Kidney (tissue), 14 donors: ENCODE results near the gene SHE. TPM values are rescaled to one million over a fixed set of nuclear protein-coding genes. Genes with fewer than 3 reads are reported as not detected.
A peak's percentile ranks its signal among the peaks of the same experiment; 100 is the strongest.

Experiments used
- DNase-seq, 5 donors: peaks; one replicate each; pipeline ENCODE4 v3.0.0-alpha.2; 2013 to 2020
- FAIRE-seq: peaks from 2 replicates; lab custom pipeline; 2012; peaks lifted over from hg19 to GRCh38; lab: Jason Lieb, UNC
- H3K27ac ChIP-seq, 2 donors: one replicate each; pipeline ENCODE4 v1.7.0; 2013; ENCODE audit warnings: low read depth in 2 of 2, low read length in 2 of 2, inconsistent platforms in 1 of 2
- H3K27me3 ChIP-seq: one replicate; pipeline ENCODE4 v1.7.1; 2013; ENCODE audit warnings: low read length, inconsistent platforms; ENCODE audit not compliant: control insufficient read depth, insufficient read depth
- H3K36me3 ChIP-seq, 3 donors: one replicate each; pipeline versions ENCODE4 v1.7.0 to v1.7.1; 2013; ENCODE audit warnings: low read length in 3 of 3, control low read depth in 1 of 3, inconsistent platforms in 1 of 3; ENCODE audit not compliant: insufficient read depth in 3 of 3, control insufficient read depth in 2 of 3
- H3K4me1 ChIP-seq, 3 donors: one replicate each; pipeline versions ENCODE4 v1.7.0 to v1.7.1; 2013; ENCODE audit warnings: low read length in 3 of 3, inconsistent platforms in 1 of 3, low read depth in 1 of 3; ENCODE audit not compliant: control insufficient read depth in 2 of 3, insufficient read depth in 2 of 3
- H3K4me3 ChIP-seq, 3 donors: one replicate each; pipeline versions ENCODE4 v1.7.0 to v1.8.1; 2013; ENCODE audit warnings: low read length in 3 of 3, control low read depth in 1 of 3, inconsistent platforms in 1 of 3
- H3K9ac ChIP-seq, 3 donors: one replicate each; pipeline versions ENCODE4 v1.7.0 to v1.7.1; 2013; ENCODE audit warnings: low read length in 3 of 3, control low read depth in 1 of 3, inconsistent platforms in 1 of 3
- H3K9me3 ChIP-seq, 3 donors: one replicate each; pipeline versions ENCODE4 v1.7.0 to v1.7.1; 2013; ENCODE audit warnings: low read length in 3 of 3, control low read depth in 1 of 3, inconsistent platforms in 1 of 3; ENCODE audit not compliant: control insufficient read depth in 2 of 3, insufficient read depth in 1 of 3
- intact Hi-C: fragments of 100-400 bp; cut with DNase I; formaldehyde crosslinking; loops from one replicate; pipeline ENCODE4 v1.11.1; 2022
- polyA plus RNA-seq: library from polyadenylated mRNA; stranded (reverse); fragments of 350-450 nt; fragmentation: Illumina TruSeq; extraction: RNeasy Lipid Tissue Mini Kit (QIAGEN cat#74804); gene quantifications from one replicate; pipeline ENCODE4 v1.2.3, GENCODE V29; 2014; ENCODE audit warnings: low read depth, low replicate concordance; ENCODE audit not compliant: insufficient read depth
- total RNA-seq: library from RNA; stranded (reverse); fragmentation: NEBNext Ultra II Directional; extraction: Animal tissue kit (Norgen Biotek cat#: 25700); gene quantifications from one replicate; pipeline ENCODE4 v1.2.1, GENCODE V29; 2021
- TF ChIP-seq, protein P1 (sequence below): IDR thresholded peaks from 3 replicates; pipeline ENCODE4 v1.5.1; 2012; ENCODE audit warnings: mild to moderate bottlenecking, moderate library complexity, borderline replicate concordance; ENCODE audit not compliant: insufficient read depth; ENCODE audit errors: extremely low read depth
- donor health status: control.
- donor health status: control.
- donor health status: control.
- donor health status: control.
- donor health status: control.
- donor health status: DM: yes; HTN: yes; CAD: no.
- donor health status: Normal renal cell carcinoma (clear cell type).

SHE gene
- total and polyA plus RNA-seq, 2 donors from 2014 or later: 7.6 to 18.1 TPM

DNA sequence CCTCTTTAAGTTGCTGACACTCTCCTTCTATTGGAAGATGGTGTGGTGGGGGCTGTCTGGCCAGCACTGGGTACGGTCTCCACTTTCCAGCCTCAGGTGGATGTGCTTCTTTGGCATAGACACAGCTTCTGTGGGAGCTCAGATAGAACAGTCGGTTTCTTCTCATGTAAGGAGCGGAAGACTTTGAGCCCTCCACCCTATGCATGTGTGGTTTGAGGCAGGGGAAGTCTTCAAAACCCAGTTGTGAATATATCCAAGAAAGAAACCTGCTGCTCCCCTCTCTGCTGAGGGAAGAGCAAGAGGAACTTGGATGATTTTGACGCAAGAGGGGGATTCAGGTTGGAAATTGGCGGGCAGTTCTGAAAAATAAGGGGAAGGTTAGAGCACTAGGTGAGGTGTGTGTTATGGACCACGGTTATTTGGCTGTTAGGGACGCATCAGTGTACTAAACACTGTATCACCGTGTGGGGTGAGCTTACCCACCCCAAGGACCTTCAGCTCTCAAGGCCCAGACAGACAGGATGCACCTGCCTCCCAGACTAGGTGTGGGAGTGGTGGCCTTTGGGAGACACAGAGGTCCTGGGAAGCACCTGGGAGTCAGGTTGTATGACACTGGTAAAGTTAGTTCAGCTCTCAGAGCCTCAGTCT is 60.8 kb downstream of the SHE start:
- intact Hi-C loops: no loop called here
- Histone ChIP-seq H3K9me3 (no peaks in the 10 kb centered on the region), H3K9ac (no peak overlapping the region), H3K4me3 (no peak overlapping the region), H3K36me3 (peaks cover 0 to 12% (median 0%) of the 10 kb centered on the region in 3 donors), H3K27me3 (no peaks in the 10 kb centered on the region), H3K4me1 (peaks cover 0 to 13% (median 4%) of the 10 kb centered on the region in 3 donors), H3K27ac (peak overlapping the region in 1 of 2 donors; percentile 7)
- TF ChIP-seq, protein P1, sequence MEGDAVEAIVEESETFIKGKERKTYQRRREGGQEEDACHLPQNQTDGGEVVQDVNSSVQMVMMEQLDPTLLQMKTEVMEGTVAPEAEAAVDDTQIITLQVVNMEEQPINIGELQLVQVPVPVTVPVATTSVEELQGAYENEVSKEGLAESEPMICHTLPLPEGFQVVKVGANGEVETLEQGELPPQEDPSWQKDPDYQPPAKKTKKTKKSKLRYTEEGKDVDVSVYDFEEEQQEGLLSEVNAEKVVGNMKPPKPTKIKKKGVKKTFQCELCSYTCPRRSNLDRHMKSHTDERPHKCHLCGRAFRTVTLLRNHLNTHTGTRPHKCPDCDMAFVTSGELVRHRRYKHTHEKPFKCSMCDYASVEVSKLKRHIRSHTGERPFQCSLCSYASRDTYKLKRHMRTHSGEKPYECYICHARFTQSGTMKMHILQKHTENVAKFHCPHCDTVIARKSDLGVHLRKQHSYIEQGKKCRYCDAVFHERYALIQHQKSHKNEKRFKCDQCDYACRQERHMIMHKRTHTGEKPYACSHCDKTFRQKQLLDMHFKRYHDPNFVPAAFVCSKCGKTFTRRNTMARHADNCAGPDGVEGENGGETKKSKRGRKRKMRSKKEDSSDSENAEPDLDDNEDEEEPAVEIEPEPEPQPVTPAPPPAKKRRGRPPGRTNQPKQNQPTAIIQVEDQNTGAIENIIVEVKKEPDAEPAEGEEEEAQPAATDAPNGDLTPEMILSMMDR: no peak
- no peak for DNase-seq
- FAIRE-seq: no peak

DNA sequence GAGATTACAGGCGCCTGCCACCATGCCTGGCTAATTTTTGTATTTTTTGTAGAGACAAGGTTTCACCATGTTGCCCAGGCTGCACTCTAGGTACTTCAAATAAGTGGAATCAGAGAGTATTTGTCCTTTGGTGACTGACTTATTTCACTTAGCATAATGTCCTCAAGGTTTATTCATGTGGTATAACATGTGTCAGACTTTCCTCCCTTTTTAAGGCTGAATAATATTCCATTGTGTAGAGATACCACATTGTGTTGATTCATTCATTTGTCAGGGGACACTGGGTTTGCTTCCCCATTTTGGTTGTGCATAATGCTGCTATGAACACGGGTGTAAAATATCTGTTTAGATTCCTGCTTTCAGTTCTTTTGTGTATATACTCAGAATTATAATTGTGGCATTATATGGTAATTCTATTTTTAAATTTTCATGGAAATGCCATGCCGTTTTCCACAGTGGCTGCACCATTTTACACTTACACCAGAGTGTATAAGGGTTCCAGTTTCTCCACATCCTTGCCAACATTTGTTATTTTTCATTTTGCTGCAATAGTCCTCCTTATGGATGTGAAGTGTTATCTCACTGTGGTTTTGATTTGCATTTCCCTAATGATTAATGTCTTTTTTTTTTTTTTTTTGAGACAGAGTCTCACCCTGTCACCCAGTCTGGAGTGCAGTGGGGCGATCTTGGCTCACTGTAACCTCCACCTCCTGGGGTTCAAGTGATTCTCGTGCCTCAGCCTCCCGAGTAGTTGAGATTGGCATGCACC is 62.0 kb downstream of the SHE start:
- peaks cover 0 to 13% (median 4%) of the 10 kb centered on the region in 3 donors for H3K4me1 ChIP-seq
- FAIRE-seq (no peak), DNase-seq (no peak)
- no peak overlapping the region for H3K4me3 ChIP-seq
- TF ChIP-seq, protein P1: no peak
- H3K27me3 ChIP-seq: no peaks in the 10 kb centered on the region
- no peak overlapping the region for H3K9ac ChIP-seq
- H3K36me3 ChIP-seq: peaks cover 0 to 5% (median 0%) of the 10 kb centered on the region in 3 donors
- peak overlapping the region; percentile 65 to 67 for H3K27ac ChIP-seq
- no peaks in the 10 kb centered on the region for H3K9me3 ChIP-seq
- intact Hi-C loops: no loop called here

DNA sequence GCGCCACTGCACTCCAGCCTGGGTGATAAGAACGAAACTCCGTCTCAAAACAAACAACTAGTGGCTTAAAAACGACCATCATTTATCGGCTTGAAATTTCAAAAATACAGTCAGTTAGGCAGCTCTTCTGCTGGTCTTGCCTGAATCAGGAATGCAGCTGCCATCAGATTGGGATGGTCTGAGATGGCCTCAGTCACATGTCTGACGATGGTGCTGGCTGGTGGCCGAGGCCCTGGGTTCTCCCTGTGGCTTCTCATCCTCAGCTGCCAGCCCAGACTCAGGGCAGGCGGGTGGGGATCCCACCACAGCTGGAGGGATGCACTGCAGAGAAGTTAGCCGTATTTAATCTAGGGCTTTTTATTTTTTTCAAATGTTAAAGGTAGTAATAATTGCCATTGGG is 65.8 kb downstream of the SHE start:
- no peaks in the 10 kb centered on the region for H3K27me3 ChIP-seq
- FAIRE-seq: no peak
- H3K4me3 ChIP-seq: no peak overlapping the region
- H3K27ac ChIP-seq: no peak overlapping the region
- H3K36me3 ChIP-seq: peaks cover 0 to 5% (median 3%) of the 10 kb centered on the region in 3 donors
- peaks cover 0 to 13% (median 2%) of the 10 kb centered on the region in 3 donors for H3K4me1 ChIP-seq
- TF ChIP-seq, protein P1: no peak
- no peak for DNase-seq
- no peaks in the 10 kb centered on the region for H3K9me3 ChIP-seq
- intact Hi-C loops: no loop called here
- no peak overlapping the region for H3K9ac ChIP-seq
